Esophagus squamous epithelium (tissue), 4 donors: Measurements from ENCODE around the gene TRAF3.

Experiments
- POLR2A ChIP-seq, 4 donors: fragments of 450-650 bp; IDR thresholded peaks; one replicate each; pipeline ENCODE4 v1.6.1; 2017; ENCODE audit warnings: antibody characterized with exemption in 4 of 4, mild to moderate bottlenecking in 4 of 4, moderate library complexity in 3 of 4
- TF ChIP-seq, protein P1 (sequence below), 6 experiments: fragments of 450-650 bp in 4 of 6; fragments of 200-600 bp in 2 of 6; sonication (generic) in 2 of 6; IDR thresholded peaks; one replicate each; pipeline ENCODE4 v1.5.1; 2016 to 2019; ENCODE audit warnings: antibody characterized with exemption in 6 of 6, mild to moderate bottlenecking in 4 of 6, moderate library complexity in 4 of 6

DNA sequence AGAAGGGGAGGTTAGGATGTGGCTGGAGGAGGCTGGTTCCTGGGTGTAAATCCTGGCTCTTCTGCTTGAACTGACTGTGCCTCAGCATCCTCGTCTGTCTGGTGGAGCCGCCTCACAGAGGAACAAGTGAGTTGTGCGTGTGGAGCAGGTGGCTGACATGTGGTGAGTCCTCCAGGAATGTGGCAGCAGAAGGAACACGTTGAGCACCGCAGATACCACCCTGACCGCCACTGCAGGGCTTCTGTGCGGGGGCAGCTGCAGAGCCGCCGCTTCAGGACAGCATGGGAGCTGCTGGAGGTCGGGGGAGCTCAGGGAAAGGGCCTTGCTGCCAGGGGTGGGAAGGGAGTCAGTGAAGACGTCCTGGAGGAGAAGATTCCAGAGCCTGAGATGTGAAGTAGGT, 48.9 kb downstream of the TRAF3 start:
- TF ChIP-seq, protein P1, sequence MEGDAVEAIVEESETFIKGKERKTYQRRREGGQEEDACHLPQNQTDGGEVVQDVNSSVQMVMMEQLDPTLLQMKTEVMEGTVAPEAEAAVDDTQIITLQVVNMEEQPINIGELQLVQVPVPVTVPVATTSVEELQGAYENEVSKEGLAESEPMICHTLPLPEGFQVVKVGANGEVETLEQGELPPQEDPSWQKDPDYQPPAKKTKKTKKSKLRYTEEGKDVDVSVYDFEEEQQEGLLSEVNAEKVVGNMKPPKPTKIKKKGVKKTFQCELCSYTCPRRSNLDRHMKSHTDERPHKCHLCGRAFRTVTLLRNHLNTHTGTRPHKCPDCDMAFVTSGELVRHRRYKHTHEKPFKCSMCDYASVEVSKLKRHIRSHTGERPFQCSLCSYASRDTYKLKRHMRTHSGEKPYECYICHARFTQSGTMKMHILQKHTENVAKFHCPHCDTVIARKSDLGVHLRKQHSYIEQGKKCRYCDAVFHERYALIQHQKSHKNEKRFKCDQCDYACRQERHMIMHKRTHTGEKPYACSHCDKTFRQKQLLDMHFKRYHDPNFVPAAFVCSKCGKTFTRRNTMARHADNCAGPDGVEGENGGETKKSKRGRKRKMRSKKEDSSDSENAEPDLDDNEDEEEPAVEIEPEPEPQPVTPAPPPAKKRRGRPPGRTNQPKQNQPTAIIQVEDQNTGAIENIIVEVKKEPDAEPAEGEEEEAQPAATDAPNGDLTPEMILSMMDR (IDR thresholded peaks at IDR 0.05), result no peak
- no peak for TF ChIP-seq POLR2A (IDR thresholded peaks at IDR 0.05)
